A172 (cell line): ENCODE results near the gene SH3BP5L. TPM values are rescaled to one million over a fixed set of nuclear protein-coding genes. Genes with fewer than 3 reads are reported as not detected.

Experiments used
- DNase-seq: peaks from one replicate; pipeline ENCODE4 v3.0.0-alpha.2; 2015; ENCODE audit warnings: low spot score
- total RNA-seq: library from RNA; depleted of rRNA; stranded (reverse); fragments of >200 nt; shearing (Covaris generic); gene quantifications from 2 replicates; pipeline ENCODE4 v1.2.3, GENCODE V29; 2014; rRNA removed

The SH3BP5L gene
- total RNA-seq, 1 experiment from 2014 or later, result 41.0 TPM

DNA sequence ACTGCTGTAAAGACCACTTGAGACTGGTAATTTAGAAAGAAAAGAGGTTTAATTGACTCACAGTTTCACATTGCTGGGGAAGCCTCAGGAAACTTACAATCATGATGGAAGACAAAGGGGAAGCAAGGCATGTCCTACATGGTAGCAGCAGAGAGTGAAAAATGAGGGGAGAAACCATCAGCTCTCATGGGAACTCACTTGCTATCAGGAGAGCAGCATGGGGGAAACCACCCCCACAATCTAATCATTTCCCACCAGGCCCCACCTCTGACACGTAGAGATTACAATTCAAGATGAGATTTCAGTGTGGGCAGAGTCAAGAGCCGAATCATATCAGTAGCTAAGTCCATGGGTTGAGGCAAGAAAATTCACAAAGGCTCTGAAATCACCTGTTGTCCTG lies 46.4 kb downstream of the SH3BP5L start:
- no peak for DNase-seq

DNA sequence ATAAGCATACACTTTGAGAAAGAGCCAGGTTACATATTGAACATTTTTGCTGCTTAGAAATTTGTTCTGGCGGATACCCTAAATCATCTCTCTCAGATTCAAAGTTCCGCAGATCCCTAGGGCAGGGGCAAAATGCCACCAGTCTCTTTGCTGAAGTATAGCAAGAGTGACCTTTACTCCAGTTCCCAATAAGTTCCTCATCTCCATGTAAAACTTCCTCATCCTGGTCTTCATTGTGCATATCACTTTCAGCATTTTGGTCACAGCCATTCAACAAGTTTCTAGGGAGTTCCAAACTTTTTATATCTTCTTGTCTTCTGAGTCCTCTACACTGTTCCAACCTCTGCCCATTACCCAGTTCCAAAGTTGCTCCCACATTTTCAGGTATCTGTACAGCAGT lies 46.8 kb downstream of the SH3BP5L start:
- DNase-seq, result no peak

DNA sequence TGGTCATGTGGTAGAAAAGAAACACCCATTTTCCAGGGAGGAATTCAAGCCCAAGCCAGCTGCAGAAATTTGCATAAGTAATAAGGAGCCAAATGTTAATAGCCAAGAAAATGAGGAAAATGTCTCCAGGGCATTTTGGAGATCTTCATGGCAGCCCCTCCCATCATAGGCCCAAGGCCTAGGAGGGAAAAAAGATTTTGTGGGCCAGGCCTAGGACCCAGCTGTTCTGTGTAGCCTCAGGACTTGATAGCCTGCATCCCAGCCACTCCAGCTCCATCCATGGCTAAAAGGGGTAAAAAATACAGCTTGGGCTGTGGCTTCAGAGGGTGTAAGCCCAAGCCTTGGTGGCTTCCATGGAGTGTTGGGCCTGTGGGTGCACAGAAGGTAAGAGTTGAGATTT lies 48.7 kb downstream of the SH3BP5L start:
- DNase-seq, result no peak

DNA sequence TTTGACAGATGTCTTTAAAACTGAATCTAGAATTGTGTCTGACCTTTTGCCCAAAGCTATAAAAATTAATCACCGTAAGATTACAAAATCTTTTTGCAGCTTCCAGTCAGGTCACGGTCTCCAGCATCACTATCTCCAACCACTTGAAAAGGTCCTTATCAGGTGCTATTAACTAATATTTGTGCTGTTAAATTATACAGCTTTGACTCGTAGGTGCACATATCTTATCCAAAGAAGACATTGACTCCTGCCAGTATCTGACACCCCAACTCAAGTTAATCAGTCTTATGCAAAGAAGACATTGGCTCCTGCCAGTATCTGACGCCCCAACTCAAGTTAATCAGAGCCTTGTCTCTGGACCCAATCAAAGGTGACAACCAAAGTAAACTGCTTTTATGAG lies 50.3 kb downstream of the SH3BP5L start:
- DNase-seq, result no peak

Other genes with a start within 250 kb of the SH3BP5L start
- not detected in 2 replicates for gene OR2T10, start 228.2 kb downstream of the SH3BP5L start, total RNA-seq
- not detected in 2 replicates for gene OR2T11, start 190.8 kb downstream of the SH3BP5L start, total RNA-seq
- not detected in 2 replicates for gene OR2T35, start 180.6 kb downstream of the SH3BP5L start, total RNA-seq
- gene OR2T27, start 170.4 kb downstream of the SH3BP5L start, total RNA-seq, result not detected in 2 replicates
- not detected in 2 replicates for gene OR14I1, start 123.1 kb downstream of the SH3BP5L start, total RNA-seq
- 0.46 and 1.4 TPM in 2 replicates for gene LYPD8, start 70.2 kb downstream of the SH3BP5L start, total RNA-seq
- 27.4 and 28.3 TPM in 2 replicates for gene ZNF672, start 12.3 kb upstream of the SH3BP5L start, total RNA-seq
- gene ZNF692, start 33.2 kb upstream of the SH3BP5L start, total RNA-seq, result 15.0 and 26.1 TPM in 2 replicates
- gene PGBD2, start 80.3 kb upstream of the SH3BP5L start, total RNA-seq, result 8.0 and 8.6 TPM in 2 replicates